Panc1 (cell line): Measurements from ENCODE around the gene ZCCHC24. TPM values are rescaled to one million over a fixed set of nuclear protein-coding genes. Genes with fewer than 3 reads are reported as not detected.

Experiments used
- ATAC-seq: fragments of 200-7000 bp; cut with Tn5 transposase; 2 replicates; pipeline ENCODE4 v1.9.1; 2020; ENCODE audit warnings: mild to moderate bottlenecking, moderate library complexity
- BruUV-seq: library from RNA; stranded (reverse); fragments of 400-500 nt; replicated peaks from 2 replicates; lab custom pipeline; 2021; lab: Mats Ljungman, UMichigan
- CTCF ChIA-PET: fragments of 300-600 bp; sonication (Branson Sonifier 250); formaldehyde crosslinking; loops from one replicate; lab custom pipeline; 2022; ENCODE audit warnings: antibody characterized with exemption; lab: Charles Lee
- POLR2A ChIA-PET: fragments of 300-600 bp; sonication (Branson Sonifier 250); formaldehyde crosslinking; loops from one replicate; lab custom pipeline; 2022; ENCODE audit warnings: antibody characterized with exemption; lab: Charles Lee
- DNase-seq: peaks from one replicate; pipeline ENCODE4 v3.0.0-alpha.2; 2010; ENCODE audit warnings: low read depth, low spot score
- H3K27ac ChIP-seq: 2 replicates; pipeline ENCODE4 v1.5.1; 2011; ENCODE audit warnings: mild to moderate bottlenecking, low read length, inconsistent platforms
- H3K27me3 ChIP-seq: fragments of 200-500 bp; sonication (Bioruptor generic); 2 replicates; pipeline ENCODE4 v1.6.0; 2014; ENCODE audit warnings: low read length, inconsistent platforms; ENCODE audit not compliant: control insufficient read depth, insufficient read depth
- H3K36me3 ChIP-seq: fragments of 200-500 bp; sonication (Bioruptor generic); 2 replicates; pipeline ENCODE4 v1.5.1; 2014; ENCODE audit warnings: inconsistent platforms, mild to moderate bottlenecking, low read length, moderate library complexity; ENCODE audit not compliant: control insufficient read depth, insufficient read depth
- H3K4me1 ChIP-seq: 2 replicates; pipeline ENCODE4 v1.5.1; 2011; ENCODE audit warnings: inconsistent platforms, mild to moderate bottlenecking, low read length, moderate library complexity; ENCODE audit not compliant: control insufficient read depth, insufficient read depth
- H3K4me3 ChIP-seq, 2 experiments: 2 replicates each; pipeline ENCODE4 v1.5.1; 2011 to 2012; ENCODE audit warnings: low read depth in 2 of 2, low read length in 2 of 2, mild to moderate bottlenecking in 2 of 2, inconsistent platforms in 1 of 2, moderate library complexity in 1 of 2
- H3K9me3 ChIP-seq: fragments of 200-500 bp; sonication (Bioruptor generic); 2 replicates; pipeline ENCODE4 v1.5.1; 2014; ENCODE audit warnings: low read depth, mild to moderate bottlenecking, inconsistent platforms, low read length, moderate library complexity; ENCODE audit not compliant: control insufficient read depth, insufficient read depth
- POLR2AphosphoS5 ChIP-seq: IDR thresholded peaks from 2 replicates; pipeline ENCODE4 v1.6.1; 2012; ENCODE audit warnings: mild to moderate bottlenecking, low read depth, low read length, moderate library complexity
- SIN3A ChIP-seq: IDR thresholded peaks from 2 replicates; pipeline ENCODE4 v1.6.1; 2012; ENCODE audit warnings: low read depth, mild to moderate bottlenecking, low read length, moderate library complexity, borderline replicate concordance; ENCODE audit not compliant: insufficient read depth
- TCF7L2 ChIP-seq: IDR thresholded peaks from 2 replicates; pipeline ENCODE4 v1.6.1; 2011; ENCODE audit warnings: mild to moderate bottlenecking, low read depth, low read length, inconsistent platforms
- in situ Hi-C: cut with HindIII; loops from 2 replicates; pipeline ENCODE4 v1.10.0; 2016; ENCODE audit warnings: low sequenced_read_pairs, low pct_unique_long_range_greater_than_20kb
- intact Hi-C: fragments of 100-400 bp; cut with micrococcal nuclease; formaldehyde crosslinking; loops from one replicate; pipeline ENCODE4 v1.10.0; 2022; ENCODE audit not compliant: unreplicated experiment
- total RNA-seq: library from RNA; stranded (reverse); gene quantifications from one replicate; pipeline ENCODE4 v1.2.1, GENCODE V29; 2021; ENCODE audit not compliant: unreplicated experiment
- TF ChIP-seq, protein P1 (sequence below): fragments of 450-650 bp; IDR thresholded peaks from 2 replicates; pipeline ENCODE4 v1.5.1; 2017; ENCODE audit warnings: mild to moderate bottlenecking
- TF ChIP-seq, protein P2 (sequence below), 2 experiments: IDR thresholded peaks; 2 replicates each; pipeline ENCODE4 v1.6.1; 2011 to 2012; ENCODE audit warnings: low read depth in 2 of 2, control low read depth in 1 of 2, low read length in 1 of 2, mild to moderate bottlenecking in 1 of 2, moderate library complexity in 1 of 2; ENCODE audit not compliant: insufficient read depth in 1 of 2

ZCCHC24 gene
- total RNA-seq, 1 experiment from 2014 or later = 7.8 TPM

DNA sequence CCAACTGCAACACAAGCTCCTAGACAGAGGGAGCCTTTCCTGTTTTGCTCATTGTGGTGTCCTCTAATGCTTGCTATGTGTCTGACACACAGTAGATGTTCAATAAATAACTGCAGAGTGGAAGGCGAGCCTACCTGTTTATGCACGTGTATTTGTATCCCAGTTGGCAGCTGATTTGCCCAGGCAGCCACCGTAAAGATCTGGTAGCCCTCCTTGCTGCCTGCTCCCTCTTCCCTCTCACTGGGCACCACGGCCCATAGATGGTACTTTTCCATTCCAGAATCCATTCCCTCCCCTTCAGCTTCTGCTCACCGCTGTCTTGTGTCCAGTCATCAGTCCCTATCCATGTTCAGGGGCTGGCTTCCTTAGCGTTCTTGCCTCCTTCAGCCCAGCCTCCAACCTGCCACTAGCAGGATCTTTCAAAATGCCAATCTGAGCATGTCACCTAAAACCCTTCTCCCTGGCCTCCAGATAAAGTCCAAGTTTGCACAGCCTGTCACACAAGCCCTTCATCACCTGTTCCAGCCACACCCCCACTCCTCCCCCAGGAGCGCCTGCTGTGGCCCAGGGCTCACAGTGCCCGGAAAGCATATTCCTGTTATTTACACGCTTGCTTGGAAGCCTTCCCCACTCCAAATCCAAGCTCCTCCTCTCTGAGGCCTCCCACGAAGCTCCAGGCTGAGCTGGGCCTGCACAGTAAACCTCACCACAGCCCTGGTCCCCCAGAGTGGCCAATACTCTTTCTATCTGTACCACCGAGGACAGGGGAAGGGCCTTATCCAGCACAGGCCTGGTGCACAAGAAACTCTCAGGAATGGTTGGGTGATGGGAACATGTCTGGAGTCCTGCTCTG lies 21.0 kb downstream of the ZCCHC24 start:
- DNase-seq (no peak), ATAC-seq (no peak)
- ChIA-PET CTCF (no interaction called here), POLR2A (interaction anchor here (0.6 kb wide), 1 partner anchor 21 kb away, joined by 7 read pairs; the partner anchor contains the start of gene ZCCHC24)
- TF ChIP-seq TCF7L2 = no peak
- TF ChIP-seq, protein P1, sequence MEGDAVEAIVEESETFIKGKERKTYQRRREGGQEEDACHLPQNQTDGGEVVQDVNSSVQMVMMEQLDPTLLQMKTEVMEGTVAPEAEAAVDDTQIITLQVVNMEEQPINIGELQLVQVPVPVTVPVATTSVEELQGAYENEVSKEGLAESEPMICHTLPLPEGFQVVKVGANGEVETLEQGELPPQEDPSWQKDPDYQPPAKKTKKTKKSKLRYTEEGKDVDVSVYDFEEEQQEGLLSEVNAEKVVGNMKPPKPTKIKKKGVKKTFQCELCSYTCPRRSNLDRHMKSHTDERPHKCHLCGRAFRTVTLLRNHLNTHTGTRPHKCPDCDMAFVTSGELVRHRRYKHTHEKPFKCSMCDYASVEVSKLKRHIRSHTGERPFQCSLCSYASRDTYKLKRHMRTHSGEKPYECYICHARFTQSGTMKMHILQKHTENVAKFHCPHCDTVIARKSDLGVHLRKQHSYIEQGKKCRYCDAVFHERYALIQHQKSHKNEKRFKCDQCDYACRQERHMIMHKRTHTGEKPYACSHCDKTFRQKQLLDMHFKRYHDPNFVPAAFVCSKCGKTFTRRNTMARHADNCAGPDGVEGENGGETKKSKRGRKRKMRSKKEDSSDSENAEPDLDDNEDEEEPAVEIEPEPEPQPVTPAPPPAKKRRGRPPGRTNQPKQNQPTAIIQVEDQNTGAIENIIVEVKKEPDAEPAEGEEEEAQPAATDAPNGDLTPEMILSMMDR = no peak
- TF ChIP-seq POLR2AphosphoS5 = no peak
- TF ChIP-seq, protein P2, sequence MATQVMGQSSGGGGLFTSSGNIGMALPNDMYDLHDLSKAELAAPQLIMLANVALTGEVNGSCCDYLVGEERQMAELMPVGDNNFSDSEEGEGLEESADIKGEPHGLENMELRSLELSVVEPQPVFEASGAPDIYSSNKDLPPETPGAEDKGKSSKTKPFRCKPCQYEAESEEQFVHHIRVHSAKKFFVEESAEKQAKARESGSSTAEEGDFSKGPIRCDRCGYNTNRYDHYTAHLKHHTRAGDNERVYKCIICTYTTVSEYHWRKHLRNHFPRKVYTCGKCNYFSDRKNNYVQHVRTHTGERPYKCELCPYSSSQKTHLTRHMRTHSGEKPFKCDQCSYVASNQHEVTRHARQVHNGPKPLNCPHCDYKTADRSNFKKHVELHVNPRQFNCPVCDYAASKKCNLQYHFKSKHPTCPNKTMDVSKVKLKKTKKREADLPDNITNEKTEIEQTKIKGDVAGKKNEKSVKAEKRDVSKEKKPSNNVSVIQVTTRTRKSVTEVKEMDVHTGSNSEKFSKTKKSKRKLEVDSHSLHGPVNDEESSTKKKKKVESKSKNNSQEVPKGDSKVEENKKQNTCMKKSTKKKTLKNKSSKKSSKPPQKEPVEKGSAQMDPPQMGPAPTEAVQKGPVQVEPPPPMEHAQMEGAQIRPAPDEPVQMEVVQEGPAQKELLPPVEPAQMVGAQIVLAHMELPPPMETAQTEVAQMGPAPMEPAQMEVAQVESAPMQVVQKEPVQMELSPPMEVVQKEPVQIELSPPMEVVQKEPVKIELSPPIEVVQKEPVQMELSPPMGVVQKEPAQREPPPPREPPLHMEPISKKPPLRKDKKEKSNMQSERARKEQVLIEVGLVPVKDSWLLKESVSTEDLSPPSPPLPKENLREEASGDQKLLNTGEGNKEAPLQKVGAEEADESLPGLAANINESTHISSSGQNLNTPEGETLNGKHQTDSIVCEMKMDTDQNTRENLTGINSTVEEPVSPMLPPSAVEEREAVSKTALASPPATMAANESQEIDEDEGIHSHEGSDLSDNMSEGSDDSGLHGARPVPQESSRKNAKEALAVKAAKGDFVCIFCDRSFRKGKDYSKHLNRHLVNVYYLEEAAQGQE (IDR thresholded peaks at IDR 0.05; ENCODE audit: insufficient read depth in 1 of 2, low read depth in 2 of 2, low read length in 1 of 2) = no peak
- no peak for TF ChIP-seq SIN3A
- intact Hi-C loops = no loop called here
- no TSS peak for BruUV-seq
- no peaks in the 10 kb centered on the region for H3K36me3 ChIP-seq
- H3K27me3 ChIP-seq = no peaks in the 10 kb centered on the region
- in situ Hi-C loops = no loop called here
- no peak overlapping the region for H3K27ac ChIP-seq
- no peak overlapping the region for H3K4me3 ChIP-seq
- no peaks in the 10 kb centered on the region for H3K4me1 ChIP-seq
- H3K9me3 ChIP-seq = no peaks in the 10 kb centered on the region

DNA sequence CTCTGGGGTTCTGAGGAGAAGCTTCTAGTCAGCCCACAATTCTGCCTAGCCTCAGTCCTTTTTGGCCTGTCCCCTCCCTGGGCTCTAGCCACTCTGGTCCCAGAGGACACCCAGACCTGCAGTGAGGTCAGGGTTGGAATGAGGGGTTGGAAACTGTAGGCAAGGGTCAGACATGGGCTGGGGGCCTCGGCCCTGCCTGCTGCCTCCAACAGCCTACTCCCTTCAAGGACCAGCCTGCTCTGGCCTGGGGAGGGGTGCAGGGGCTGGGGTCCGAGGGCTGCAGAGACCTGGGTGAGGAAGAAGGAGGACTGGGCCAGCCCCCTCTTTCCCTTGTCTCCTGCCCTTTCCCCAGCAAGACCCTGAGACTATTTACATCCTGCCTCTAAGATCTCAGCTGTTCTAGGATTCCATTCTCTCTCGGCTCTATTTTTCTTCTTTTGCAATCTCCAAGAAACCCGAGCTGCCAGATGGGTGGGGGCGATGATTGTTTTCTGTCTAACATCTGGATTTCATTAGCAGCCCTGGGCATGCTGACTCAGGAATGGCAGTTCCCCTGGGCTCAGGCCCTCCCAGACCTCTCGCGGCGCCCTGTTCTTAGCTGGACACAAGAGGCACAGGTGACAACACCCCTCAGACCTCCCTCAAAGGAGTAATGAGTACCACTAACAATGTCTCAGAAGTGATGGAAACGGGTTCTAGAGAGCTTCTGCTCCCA lies 23.1 kb downstream of the ZCCHC24 start:
- no peak for DNase-seq
- ATAC-seq = no peak
- no TSS peak for BruUV-seq
- intact Hi-C loops (no loop called here), in situ Hi-C loops (no loop called here)
- TF ChIP-seq SIN3A (no peak), TCF7L2 (no peak), POLR2AphosphoS5 (no peak)
- TF ChIP-seq, protein P2 (IDR thresholded peaks at IDR 0.05; ENCODE audit: insufficient read depth in 1 of 2, low read depth in 2 of 2, low read length in 1 of 2) = no peak
- TF ChIP-seq, protein P1 = no peak
- Histone ChIP-seq H3K27ac (no peak overlapping the region), H3K4me1 (no peaks in the 10 kb centered on the region), H3K4me3 (no peak overlapping the region), H3K36me3 (no peaks in the 10 kb centered on the region), H3K9me3 (no peaks in the 10 kb centered on the region), H3K27me3 (no peaks in the 10 kb centered on the region)
- ChIA-PET CTCF (no interaction called here), POLR2A (no interaction called here)
